ENCODE measurements around the gene CHKB.

The CHKB gene

DNA sequence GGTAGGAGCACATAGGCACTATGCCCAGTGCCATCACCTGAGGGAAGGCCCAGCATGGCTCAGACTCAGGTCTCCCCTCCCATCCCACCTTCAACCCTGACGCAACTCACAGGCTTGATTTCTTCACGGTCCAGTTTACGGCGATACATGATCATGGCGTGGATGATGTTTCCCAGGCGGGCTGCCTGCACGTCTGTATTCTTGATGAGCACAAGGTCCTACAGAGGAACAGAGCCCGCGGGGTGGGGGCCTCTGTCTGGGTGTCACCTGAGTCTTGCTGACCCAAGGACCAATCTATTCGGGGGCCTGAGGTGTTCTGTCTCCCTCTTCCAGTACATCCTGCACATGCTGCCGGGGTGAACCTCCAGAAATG, 8.3 kb downstream of the CHKB start:
- DNase-seq (ENCODE audit: low spot score) = no peak
- FAIRE-seq = no peak

DNA sequence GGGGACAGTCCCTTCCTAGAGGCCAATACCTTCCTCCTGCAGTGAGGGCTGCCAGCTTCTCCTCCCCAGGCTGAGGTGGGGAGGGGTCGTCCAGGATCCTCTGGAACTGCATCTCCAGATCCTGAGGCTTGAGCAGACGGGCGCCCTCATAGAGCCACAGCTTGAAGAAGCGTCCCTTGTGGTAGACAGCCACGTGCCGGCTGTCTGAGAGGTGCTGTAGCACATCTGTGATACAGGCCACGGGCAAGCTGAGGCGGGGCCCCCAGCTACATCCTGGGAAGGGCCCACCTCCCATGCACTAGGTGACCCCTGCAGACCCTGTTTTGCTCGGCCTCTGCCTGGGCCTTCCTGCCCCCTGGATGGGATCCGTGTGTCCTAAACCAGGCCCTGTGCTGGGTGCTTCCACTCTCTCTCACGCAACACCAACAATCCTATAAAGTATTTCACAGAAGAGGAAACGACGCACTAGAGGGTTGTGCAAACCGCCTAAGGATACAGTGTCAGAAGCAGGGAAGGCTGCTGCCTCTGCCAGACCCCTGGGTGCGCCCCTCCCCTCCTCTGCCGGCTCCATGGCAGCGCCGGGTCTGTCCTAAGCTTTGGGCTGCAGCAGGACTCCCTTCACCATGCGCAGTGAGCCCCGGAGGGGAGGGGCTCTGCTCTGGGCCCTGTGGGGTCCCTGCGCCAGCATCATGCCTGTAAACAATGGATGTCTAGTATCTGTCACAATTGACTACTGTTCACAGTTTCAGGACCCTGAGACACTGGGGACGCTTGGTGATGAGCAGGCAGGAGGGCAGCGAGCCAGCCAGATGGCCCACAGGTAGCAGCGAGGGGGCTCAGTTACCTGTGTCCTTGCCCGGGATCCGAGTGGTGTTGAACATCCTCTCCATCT, 8.9 kb downstream of the CHKB start:
- no peak for FAIRE-seq

DNA sequence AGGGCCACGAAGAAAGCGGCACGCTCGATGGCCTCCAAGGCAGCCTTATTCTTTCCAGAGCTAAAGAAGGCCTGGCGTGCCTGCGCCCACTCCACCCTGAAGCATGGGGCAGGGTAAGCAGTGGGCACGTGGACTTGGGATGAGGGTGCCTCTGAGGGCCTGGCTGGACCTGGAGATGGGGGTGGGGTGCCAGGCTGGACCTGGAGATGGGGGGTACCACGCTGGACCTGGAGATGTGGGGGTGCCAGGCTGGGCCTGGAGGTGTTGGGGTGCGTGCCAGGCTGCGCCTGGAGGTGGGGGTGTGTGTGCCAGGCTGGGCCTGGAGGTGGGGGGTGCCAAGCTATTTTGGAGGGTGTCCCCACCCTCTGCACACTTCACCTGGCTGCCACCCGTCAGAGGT, 9.7 kb downstream of the CHKB start:
- no peak for DNase-seq (ENCODE audit: low spot score)
- no peak for FAIRE-seq

More for the DNA sequence above, 8.9 kb downstream of the CHKB start:
- DNase-seq (ENCODE audit: low spot score) = no peak

DNA sequence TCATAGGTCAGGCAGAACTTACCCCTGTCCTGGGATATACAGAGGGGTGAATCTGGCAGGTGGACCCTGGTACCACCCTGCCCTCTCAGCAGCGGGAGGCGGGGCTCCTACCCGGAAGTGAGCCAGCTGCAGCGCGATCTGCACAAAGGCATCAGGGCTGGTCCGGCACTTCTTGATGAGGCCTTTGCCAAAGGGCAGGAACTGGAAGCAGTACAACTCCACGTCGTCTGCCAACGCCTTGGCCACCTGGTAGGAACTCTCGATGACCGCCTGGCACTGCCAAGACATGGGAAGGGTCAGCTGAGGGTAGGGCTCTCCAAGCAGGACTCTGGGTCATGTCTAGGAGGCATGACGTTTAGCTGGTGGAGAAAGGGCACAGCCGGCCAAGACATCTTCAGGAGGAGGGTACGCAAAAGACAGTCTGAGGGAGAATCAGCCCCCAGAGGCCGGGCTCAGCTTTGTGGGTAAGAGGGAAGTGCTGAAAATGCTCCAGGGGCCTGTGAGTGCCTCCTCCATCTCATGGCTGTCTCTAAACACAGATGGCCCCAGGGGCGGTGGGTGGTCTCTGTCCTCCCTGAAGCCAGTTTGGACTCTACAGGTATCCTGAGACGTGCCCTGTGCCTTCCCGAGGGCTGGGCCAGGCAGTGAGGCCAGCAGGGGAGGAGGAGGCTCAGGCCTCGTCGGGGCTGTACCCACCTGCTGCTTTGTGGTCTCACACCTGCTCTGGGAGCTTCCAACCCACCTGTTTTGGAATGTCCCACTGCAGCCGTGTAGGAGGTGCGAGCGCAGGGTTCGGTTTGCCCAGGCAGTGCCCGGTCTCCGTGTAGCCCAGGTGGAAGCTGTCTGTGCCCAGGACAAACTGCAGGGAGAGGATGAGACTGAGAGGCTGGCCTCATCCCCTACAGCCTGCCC, 11.1 kb downstream of the CHKB start:
- no peak for FAIRE-seq
- DNase-seq (ENCODE audit: low spot score) = no peak

DNA sequence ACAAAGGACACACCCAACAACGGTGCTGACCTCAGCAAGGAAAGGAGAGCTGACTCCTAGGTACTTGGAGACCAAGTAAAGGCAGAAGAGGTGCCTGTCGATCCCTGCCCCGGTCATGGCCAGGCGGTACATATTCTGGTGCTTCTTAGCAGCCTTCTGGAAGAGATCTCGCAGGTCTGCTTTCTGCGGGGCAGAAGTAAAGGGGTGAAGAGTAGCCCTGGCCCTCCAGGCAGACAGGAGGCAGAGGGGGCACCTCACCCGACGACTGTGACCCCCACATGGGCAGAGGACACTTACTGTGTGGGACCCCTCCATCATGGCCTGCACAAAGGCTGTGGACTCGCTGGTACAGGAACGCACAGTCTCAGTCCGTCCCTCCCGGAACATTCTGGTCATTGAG, 11.8 kb downstream of the CHKB start:
- FAIRE-seq (no peak), DNase-seq (ENCODE audit: low spot score) (no peak)

DNA sequence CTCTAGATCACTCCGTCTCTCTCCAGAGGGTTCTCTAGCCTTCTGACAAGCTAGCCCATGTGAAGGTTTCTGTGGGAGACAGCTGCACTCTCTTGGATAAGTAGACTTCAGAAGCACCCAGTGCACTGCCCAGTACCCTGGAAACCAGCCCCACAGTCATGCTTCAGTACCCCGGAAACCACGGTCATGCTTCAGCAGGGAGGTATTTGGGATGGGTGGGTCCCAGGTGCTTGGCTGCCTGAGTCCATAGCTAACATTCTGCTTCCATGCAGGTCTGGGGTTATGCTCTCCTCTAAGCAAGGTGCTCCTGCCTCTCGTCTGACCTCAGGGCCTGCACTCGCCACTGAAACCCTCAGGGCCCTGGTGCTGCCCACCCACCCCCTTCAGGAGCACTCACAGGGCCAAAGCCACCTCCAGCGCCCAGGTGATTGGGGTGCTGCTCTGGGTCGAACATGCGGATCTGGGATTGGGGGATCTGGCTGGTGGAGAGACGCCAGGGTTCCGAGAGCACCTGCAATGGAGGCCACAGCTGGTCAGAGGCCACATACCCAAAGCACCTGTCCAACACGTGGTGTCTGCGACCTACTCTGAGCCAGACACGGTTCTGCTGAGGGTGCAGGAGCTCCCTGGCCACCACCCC, 12.6 kb downstream of the CHKB start:
- DNase-seq (ENCODE audit: low spot score) = peak; percentile 17
- FAIRE-seq = peak; percentile 49

DNA sequence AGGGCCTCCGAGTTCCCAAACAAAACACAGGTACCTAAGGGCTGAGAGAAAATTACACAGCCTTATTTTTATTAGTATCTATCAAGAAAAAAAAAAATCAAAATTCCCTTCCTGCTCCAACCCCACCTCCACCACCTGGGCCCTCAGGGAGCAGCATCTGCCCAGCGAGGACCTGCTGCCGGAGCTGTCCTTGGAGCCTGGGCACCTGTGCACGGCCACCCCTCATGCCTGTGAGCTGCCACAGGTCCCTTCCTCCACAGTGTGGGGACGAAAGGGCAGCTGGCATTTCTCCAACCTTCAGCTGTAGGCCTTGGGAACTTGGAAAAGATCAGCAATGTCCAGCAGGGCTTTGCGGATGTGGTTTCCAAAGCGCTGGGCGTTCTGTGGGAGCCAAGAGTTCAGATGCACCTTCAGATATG, 13.6 kb downstream of the CHKB start:
- DNase-seq (ENCODE audit: low spot score) = no peak
- FAIRE-seq = no peak

DNA sequence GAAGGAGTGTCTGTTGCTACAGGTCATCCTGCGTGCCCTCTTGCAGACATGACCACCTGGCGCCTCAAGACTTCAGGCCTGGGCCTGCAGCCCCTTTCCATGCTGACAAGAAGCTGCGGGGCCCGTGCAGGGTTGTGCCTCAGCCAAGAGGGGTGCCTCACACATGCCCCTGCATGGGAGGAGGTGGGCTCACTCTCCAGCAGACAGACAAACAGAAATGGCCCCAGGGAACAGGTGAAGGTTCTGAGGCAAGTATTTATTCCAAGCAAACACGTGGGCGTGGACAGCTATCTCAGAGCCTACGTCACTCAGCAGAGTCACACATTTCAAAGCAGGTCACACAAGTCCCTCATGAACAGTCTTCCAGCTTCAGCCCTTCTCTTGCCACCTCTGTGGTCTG, 14.0 kb downstream of the CHKB start:
- no peak for FAIRE-seq
- DNase-seq (ENCODE audit: low spot score) = no peak

DNA sequence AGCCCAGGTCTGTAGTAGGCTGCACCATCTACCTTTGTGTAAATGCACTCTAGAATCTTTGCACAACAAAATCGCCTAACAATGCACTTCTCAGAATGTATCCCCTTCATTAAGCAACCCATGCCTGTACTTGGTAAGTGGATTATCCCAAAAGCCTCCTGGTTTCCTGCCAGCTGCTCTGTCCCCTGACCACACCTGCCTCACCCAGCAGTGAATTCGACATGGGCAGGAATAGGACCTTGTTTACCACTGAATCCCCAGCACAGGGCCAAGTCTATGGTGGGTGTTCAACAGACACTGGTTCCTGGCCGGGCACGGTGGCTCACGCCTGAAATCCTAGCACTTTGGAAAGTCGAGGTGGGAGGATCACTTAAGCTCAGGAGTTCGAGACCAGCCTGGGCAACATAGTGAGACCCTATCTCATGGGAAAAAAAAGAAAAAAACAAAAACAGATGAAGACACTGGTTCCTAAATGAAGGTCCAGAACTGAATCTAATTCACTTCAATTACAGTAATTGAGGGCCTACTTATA, 14.9 kb downstream of the CHKB start:
- DNase-seq (ENCODE audit: low spot score) (no peak), FAIRE-seq (no peak)

DNA sequence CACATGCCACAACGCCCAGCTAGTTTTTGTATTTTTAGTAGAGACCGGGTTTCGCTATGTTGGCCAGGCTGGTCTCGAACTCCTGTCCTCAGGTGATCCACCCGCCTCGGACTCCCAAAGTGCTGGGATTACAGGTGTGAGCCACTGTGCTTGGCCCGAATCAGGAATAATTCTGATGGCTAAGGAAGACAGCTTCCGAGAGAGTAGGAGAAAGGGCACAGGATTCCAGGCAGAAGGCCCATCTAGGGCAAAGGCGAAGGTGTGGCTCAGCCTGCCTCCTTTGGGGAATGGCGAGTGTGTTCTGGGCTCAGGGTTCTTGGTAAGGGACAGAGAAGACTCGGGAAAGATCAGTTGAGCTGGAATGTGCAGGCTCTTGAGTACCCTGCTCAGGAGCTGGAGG, 18.4 kb downstream of the CHKB start:
- no peak for DNase-seq (ENCODE audit: low spot score)
- no peak for FAIRE-seq

DNA sequence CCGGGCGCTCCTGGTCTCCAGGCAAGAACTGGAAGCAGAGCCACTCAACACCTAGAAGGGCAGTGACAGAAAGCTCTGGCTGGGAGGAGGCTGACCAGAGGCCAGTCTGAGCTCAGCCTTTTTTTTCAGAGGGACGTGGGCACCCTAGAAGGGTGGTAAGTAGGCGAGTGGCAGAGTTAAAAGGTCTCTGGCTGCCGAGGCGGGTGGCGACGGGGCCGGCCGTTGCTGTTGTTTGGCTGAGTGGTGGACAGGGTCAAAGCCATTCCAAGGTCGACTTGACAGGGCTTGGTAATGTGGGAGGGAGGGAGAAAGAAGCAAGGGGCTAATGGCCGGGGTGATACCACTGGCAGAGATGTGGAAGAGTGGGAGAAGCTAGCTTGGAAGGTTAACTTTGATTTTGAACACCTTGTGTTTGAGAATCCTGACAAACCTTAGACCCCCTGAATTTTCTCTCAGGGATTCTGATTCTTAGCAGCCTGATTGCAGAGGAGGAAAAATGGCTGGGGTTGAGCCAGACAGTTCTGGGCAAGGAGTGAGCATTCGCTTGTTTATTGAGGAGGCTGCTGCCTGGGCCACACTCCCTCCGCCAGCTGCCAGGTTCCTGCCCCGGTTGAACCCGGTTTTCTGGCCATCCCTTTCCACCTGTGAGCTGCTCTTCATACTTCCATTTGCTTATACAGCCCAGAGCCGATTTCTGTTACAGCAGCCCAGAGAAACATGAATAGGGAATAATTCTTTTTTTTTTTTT, 19.1 kb downstream of the CHKB start:
- no peak for FAIRE-seq
- no peak for DNase-seq (ENCODE audit: low spot score)

DNA sequence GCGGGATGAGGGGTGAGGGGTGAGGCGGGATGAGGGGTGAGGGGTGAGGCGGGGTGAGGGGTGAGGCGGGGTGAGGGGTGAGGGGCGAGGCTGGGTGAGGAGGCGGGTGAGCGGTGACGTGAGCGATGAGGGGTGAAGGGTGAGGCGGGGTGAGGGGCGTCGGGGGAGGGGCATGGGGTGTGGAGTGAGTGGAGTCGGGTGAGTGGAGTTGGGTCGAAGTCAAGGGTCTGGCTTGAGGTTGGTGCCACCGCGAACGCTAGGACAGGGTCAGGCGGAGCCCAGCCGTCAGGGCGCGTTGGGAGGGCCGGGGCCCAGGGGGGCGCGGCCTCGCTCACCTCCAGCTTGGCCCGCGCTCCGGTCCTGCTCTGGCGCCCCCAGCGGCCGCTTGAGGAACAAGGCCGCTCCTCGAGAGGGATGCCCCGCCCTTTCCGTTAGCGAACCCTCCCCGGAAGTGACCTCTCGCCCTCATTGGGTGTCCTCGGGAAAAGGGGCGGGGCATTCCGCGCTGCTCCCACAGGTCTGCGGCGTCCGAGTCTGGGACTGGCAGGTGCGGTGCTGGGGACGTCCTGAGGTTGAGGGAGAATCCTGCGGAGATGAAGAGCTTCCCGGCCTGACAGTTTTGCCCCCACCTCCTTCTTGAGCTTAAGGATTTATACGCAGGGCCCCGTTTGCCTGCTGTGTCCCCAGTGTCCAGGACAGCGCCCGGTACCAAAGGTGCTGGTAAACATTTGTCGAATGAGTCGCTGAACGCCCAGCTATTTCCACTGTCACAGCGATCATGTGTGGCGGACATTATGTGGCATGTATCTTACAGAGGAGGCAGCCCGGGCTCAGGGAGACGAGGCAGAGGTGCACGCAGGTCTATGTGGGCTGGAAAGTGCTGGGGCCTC, 19.9 kb downstream of the CHKB start, which contains the start of gene SYCE3:
Gene SYCE3, minus strand, starts transcription at position 397 of the 890 bp plus-strand sequence. CDS start 6,514 bp downstream, outside the sequence.
- FAIRE-seq (peak; percentile 74), DNase-seq (ENCODE audit: low spot score) (peak; percentile 83)

DNA sequence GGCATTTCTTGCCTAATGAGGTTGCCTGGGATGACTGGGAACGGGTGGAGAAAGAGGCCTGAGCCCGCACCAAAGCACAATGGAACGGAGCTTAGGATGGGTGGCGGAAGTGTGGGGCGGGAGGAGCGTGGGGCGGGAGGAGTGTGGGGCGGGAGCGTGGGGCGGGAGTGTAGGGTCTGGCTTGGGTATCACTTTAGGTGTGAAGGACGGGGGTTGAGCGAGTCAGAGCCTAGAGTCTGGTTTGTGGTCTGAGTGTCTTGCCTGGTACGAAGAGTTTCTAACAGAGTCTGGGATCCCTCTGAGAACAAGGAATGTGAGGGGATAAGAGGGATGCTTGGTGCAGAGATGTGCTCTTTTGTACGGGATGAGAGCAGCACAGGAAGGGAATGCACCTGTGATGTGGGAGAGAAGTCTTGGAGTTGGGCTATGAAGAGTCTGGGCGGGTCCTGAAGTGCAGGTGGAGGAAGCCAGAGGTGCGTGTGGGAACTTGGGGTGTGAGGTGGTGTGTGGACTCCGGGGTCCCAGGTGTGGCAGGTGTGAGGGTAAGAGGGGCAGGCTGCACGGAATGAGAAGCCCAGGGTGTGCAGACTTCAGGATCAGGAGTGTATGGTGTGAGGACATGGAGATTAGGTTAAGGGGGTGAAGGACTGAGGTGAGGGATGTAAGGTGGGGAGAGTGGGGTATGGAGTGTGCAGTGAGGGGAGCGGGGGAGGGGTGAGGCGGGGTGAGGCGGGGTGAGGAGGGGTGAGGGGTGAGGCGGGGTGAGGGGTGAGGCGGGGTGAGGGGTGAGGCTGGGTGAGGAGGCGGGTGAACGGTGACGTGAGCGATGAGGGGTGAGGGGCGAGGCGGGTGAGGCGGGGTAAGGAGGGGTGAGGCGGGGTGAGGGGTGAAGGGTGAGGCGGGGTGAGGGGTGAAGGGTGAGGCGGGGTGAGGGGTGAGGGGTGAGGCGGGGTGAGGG, 21.0 kb downstream of the CHKB start:
- no peak for FAIRE-seq

DNA sequence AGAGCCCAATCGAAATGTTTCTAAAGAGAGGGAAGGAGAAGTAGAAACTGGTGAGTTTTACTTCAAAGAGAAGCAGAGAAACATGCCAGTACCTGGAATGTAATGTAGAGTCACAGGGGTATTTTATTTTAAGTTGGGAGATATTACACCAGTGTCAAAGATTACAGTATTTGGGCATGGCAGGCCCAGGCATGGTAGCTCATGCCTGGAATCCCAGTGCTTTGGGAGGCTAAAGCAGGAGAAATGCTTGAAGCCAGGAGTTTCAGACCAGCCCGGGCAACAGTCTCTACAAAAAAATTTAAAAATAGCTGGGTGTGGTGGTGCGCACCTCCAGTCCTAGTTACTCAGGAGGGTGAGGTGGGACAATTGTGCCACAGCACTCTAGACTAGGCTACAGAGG, 22.6 kb downstream of the CHKB start:
- DNase-seq (ENCODE audit: low spot score) = no peak
- no peak for FAIRE-seq

More for the DNA sequence above, 21.0 kb downstream of the CHKB start:
- DNase-seq (ENCODE audit: low spot score) = no peak

DNA sequence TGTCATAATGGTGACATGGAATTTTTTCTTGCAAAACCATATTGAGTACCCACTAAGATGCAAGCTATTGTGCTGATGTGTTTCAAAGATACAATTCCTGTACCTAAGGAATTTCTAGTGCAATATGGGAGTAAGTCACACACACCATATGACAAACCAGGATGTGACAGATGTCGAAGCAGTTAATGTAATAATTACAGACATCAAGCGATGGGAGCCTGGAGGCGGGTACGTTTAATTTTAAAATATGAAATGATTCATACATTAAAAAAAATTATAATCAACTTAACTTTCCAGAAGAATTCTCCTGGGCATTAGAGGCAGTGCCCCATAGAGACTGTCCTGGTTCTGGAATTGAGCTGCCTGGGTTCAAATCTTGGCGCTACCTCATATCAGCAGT, 25.9 kb downstream of the CHKB start:
- no peak for FAIRE-seq
- no peak for DNase-seq (ENCODE audit: low spot score)

DNA sequence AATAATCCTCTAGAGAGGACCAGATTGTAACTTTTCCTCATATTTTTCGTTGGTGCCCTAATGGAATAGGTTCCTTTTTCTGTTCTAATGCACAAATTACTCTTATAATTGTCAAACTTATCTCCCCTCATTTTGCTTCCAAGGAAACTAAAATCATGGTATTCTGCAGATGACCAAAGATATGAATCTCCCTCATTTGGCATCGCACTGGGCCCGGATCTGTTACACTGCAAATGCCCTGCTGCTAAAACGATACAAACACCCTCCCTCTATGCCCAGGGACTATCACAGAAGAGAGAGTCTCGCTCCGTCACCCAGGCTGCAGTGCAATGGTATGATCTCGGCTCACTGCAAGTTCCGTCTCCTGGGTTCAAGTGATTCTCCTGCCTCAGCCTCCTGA, 29.3 kb downstream of the CHKB start:
- FAIRE-seq = no peak
- DNase-seq (ENCODE audit: low spot score) = no peak

DNA sequence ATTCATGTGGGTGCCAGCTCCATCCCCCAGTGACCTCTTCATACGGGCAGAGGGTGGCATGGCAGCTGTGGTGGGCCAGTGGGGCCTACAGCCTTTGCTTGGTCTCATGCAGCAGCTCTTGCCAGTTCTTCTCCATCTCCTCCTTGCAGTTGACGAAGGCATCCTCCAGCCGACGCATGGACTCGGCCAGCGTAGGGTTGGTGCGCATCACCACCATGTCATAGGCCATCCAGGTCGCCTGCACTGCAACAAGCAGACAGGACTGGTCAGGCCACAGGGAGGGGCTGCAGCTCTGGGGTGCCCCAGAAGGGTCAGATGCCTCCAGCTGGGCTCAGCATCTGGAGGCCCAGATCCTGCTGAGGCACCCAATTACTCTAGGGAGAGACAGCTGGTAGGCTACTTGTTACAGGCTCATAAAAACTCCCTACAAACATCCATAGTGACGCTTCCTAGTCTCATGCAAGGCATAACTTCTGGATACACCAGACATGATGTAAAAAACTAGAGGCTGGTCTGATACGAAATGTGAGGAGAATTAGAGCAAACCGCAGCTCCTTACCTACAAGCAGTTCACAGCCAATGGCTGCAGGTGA, 31.4 kb downstream of the CHKB start:
- FAIRE-seq (no peak), DNase-seq (ENCODE audit: low spot score) (no peak)

DNA sequence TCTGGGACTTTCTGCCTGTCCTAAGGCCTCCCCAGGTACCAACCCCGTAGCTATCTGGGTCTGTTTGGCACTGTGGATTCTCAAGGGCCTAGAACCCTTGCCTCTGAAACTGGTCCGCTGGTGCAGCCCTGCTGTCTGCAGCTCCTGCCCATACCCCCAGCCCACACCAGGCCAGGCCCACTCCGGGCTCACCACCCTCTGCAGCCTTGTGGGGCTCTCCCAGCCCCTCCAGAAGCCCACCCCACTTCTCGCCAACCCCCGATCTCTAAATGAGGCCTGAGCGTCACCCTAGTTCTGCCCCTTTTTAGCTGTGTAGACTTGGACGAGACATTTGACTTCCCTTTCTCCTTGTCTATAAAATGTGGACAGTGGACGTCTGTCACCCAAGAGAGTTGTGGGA, 32.3 kb downstream of the CHKB start:
- DNase-seq (ENCODE audit: low spot score) = no peak
- no peak for FAIRE-seq

All from RCC 7860 (cell line).